HG03108 (cell line): ENCODE data around the gene TSPOAP1.

Experiments used
- ATAC-seq: cut with Tn5 transposase; IDR thresholded peaks from one replicate; pipeline ENCODE4 v1.9.1; 2021; ENCODE audit warnings: moderate library complexity; ENCODE audit not compliant: unreplicated experiment

TSPOAP1 gene

DNA sequence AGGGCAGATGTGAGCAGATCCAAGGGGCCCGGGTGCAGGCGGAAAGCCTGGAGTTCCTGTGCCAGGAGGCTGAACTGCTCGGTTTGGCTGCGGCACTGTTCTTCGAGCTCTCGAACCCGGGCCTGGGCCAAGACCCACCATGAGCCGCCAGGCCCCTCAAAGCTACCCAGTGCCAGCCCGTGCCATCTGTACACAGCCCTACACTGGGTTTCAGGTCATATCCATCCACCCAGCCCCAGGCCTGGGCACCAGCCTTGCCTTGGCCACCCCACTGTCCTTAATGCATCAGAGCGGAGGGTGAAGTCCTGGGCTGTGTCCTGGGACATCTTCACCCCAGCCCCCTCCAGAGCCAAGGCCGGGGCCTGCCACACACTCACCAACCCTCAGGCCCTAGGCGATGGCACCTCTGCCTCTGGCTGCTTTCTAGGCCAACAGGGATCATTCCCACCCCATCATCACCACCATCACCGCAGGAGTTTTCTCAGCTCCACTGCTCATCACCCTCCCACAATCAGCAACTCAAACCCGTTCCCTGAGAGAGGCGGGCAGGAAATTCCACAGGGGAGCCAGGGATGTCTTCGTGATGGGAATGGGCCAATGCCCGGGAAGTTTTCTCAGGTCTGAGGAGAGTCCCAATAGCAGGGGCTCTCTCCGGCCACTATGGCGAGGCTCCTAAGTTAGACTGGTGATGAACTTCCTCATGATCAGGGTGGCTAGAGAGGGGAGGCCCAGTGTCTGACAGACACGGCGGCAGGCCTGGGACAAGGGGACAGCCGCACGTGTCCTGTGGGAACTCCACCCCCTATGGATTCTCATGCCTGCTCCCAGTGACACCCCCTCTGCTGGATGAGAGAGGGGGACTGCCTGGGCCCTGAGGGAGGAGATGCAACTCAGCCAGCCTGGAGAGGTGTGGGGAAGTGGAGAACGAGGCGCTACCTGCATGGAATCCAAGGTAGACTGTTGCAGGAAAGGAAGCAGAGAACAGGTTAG, 9.1 kb downstream of the TSPOAP1 start:
- no peak for ATAC-seq

DNA sequence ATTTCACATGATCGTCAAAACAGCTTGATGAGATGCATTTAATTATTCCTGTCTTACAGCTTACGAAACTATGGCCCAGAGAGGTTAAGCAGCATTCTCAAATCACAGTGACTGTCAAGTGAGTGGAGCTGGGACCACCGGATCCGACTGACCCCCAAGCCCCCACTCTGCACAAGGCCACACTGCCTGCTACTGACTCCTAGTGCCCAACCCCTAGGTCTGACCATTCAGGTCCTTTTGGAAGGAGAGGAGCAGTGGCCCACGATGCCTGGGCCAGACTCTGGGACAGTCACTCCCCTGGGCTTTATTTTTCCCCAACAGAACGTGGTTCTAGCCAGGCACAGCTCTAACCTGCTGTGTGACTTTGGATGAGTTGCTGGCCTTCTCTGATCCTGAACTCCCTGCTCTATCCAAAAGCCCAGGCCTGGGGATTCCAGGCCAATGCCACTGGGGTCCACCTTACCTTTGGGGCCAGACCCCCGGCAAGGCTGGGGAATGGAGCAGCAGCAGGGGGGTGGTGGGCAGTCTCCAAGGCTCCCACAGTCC, 9.9 kb downstream of the TSPOAP1 start:
- ATAC-seq, result no peak

DNA sequence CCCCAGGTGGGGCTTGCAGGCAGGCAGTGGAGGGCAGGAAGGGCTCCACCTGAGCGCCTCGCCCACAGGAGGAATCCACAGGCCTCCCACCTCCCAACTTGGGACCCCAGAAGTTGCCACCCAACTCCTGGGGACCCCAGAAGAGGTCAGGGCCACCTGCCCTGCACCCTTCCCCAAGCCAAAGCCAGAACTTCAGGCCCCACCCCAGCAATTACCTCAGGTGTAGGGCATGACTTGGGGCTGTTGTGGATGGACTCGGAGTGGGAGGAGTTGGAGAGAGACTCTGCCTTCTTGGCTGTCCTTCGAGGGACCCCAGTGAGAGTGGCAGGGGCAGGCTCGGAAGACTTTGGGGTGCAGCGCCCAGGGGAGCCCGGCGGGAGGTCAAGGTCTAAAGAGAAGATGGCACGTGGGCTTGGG, 10.5 kb downstream of the TSPOAP1 start:
- ATAC-seq, result no peak

DNA sequence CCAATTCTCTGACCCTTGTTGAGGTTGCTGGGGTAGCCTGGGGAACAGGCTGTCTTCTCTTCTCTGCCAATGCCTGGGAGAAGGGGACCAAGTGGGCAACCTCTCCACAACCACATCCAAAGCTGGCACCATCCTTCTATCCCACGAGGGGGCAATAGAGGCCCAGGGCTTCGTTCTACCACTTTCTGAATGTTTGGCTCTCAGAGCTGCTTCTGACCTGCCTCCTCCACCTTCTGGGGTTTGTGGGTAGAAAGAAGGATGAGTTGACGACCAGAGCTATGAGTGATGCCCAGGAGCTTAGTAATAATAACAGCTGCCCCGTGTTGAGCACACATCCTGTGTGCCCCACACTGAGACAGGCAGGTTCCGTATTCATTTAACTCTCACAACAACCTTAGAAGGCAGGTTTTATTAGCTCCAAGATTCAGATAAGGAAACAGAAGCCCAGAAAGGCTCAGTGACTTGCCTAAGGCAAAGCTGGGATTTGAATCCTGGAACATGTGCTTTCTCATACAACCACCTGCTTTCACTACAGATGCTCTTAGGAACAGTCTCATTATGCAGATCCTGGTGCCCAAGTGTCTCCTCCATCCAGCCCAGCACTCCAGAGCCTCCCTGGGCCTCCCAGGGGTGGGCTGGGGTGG, 11.1 kb downstream of the TSPOAP1 start:
- ATAC-seq, result peak; percentile 66

DNA sequence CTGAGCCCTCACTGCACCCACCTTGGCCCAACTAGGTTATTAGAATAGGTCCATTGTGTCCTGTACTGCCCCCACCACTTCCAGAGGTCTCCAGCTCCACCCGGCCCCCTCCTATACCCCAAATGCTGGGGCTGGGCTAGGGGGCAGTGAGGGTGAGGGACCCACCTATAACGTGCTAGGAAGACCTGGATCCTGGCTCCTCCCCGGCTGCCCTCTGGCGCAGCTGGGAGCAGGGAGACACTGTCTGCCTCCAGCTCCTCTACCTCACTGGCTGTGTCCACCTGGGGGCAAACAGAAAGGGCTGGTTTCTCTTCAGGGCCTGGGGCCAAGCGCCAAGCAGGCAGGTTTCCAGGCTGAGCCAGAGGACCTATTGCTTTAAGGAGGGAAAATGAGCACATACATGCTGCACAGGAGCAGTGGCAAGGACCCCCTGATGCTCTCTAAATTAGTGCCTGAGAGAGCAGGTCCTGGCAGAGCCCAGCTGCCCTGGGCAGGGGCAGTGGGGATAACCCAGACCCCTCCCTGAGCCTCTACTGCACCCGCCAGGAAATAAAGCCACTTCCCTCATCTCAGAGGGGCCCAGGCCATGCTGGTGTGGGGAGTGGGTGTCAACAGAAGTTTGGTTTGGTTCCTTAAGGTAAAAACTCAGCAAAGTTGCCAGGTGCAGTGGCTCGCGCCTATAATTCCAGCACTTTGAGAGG, 12.2 kb downstream of the TSPOAP1 start:
- no peak for ATAC-seq

DNA sequence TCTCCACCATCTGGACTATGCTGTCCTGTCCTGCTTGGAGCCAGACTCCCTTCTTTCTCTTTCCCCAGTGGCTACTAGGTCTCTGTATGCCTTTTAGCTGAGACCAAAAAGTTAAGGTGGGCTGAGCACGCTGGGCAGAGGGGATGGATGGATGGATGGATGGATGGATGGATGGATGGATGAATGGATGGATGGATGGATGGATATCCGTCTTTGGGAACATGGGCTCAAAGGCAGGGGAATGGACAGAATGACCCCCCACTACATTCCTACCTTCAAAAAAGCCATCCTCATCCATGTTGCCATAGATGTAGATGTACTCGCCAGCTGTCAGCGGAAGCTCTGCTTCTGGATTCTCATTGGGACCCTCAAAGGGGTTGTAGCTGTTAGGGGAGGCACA, 12.8 kb downstream of the TSPOAP1 start:
- no peak for ATAC-seq

DNA sequence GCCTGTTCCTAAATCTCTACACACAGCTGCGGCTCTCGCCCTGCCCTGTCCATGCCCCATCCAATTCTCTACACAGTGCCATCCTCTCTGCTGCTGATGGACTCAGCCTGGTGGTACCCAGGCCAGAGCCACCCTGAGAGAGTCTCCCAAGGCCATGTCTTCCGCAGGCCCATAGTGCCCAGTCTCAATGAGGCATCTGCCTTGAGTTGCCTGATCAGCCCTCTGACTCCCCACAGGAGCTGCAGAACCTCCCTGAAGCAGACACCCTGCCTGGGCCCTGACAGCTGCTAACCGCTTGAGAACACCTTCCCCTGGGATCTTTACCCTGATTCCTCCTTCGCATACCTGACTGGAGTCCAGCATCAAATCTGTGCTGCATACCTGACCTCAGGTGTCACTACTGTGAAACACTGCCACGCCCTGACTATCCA, 13.3 kb downstream of the TSPOAP1 start:
- ATAC-seq, result no peak

DNA sequence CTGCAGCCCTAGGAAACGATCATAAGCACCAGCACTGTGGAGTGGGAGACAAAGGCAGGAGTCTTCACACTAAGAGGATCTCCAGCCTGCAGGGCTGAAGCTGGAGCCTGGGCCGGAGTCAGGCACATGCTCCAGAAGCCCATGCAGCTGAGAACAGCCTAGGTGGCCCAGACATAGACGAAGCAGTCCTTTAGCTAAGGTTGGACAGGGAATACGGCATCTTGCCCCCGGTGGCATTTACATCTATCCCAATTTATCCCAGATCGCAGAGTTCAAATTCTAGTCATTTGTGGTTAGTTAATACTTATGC, 13.9 kb downstream of the TSPOAP1 start:
- ATAC-seq, result no peak

DNA sequence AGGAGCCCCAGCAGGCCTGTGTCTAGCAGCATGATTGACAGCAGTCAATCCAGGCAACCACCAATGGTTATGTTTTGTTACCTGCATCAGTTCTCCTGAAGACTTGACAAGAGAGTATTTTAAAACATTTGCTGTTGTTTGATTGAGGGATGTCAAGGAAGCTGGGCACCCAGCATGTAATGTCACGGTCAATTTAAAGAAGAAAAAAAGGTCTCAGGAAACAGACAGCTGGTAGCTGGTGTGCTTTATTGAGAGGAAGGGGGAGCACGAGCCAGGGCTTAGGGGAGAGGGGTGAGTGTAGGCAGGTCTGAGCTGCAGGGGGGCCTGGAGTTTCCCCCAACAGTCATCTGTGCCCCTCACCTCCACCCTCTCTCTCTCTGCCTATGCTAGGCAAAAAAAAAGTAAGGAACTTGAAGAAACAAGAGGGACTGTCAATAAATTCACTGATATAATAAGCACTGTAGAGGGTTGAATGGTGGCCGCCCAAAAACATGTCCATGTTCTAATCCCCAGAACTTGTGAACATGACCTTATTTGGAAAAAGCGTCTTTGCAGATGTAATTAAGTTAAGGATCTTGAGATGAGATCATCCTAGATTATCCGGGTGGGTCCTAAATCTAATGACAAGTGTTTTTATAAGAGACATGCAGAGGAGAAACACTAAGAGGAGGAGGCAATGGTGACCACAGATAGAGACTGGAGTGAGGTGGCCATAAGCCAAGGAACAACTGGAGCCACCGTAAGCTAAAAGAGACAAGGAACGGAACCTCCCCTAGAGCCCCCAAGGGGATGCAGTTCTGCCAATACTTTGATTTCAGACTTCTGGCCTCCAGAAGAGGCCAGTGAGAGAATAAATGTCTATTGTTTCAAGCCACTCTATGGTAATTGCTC, 14.5 kb downstream of the TSPOAP1 start:
- no peak for ATAC-seq

DNA sequence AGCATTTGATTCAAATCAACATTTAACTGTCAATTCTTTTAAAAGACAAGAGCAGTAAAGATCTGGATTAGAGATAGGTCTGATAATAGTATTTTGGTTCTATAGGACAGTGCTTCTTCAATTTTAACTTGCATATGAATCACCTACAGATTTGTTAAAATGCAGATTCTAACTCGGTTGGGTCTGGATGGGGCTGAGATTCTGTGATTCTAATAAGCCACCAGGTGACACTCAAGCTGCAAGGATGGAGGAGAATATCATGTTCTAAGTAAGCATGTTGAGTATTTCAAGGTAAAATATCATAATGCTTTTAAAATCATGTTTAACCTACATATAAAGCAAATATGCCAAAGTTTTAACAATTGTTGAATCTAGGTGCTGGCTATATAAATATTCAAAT, 15.8 kb downstream of the TSPOAP1 start:
- ATAC-seq, result no peak

DNA sequence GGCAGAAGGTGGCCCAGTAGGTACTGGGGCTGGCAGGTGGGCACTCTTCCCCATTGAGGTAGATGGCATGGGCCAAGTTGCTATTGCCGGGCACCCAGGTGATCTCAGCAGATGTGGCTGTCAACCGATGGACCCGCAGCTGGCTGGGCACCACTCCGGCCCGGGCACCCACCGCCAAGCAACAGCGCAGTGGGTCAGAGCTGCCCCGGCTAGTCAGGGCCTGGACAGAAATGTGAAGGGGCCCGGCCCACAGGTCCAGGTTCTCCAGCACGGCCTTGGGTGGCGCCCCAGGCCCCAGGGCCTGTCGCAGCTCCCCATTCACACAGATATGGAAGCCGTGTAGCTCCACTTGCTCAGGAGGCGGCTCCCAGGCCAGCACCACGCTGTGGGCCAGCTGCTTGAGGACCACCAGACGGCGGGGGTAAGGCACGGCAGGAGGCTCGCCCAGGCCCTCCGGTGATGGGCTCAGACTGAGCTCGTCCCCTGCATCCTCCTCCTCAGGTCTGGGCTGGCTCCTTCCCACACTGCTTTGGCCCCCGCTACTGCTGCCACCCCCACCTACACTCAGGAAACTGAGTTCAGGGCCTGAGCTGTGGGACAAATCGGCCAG, 16.5 kb downstream of the TSPOAP1 start:
- ATAC-seq, result no peak

DNA sequence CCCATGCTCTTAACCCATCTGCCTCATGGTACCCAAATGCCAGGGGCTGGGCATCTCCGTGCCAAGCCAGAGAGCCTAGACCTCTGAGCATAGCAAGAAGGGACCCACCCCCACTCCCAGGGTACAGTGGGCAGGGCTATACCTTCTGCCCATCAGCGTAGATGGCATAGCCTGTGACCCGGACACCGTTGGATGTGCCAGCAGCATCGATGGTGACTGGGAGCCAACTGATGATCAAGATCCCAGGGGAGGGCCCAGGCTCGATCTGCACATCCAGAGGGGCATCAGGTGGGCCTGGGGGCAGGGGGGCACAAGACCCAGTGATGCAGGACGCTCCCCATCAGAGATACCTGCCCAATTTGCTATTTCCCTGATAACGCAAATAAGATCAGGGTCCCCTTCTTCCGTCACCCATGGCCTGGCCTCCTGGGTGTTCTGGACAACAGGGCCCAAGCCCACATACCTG, 17.1 kb downstream of the TSPOAP1 start:
- ATAC-seq, result no peak

DNA sequence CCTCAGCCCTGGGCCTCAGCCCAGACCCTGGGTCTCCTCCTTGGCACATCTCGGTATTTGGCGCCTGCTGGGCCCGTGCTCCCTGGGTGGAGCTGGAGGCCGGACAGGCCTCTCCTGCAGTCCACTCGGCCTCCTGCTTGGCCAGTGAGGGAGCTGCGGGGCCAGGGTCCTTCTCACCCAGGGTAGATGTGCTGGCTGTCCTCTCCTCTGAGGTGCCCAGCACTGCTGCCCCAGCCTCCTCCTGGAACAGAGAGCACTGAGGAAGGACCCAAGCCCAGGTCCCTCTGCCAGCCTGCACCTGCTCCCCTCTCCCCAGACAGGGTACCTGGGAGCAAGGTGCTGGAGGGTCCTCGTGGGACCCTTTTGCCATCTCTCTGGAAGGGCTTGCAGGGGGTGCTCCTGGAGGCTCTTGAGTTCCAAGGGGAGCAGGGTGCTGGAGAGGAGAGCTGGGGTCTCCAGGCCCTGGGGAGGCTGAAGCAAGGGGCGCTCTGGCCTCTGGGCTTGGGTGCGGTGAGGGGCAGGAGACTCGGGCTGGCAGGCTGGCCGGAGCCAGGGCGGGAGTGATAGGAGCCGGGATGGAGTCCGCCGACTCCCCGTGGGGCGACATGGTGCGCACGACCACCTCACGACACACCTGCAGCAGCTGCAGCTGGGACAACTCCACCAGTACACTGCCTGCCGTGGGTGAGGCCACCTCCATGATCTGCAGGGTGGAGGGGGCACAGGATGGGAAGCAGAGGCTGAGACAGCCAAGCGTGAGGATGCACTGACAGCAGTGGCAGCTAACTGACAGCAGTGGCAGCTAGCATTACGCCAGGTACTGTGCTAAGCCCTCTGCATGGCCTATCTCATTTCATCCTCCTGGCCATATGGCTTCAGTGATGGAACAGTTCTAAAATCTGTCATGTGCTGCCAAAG, 17.8 kb downstream of the TSPOAP1 start:
- no peak for ATAC-seq

DNA sequence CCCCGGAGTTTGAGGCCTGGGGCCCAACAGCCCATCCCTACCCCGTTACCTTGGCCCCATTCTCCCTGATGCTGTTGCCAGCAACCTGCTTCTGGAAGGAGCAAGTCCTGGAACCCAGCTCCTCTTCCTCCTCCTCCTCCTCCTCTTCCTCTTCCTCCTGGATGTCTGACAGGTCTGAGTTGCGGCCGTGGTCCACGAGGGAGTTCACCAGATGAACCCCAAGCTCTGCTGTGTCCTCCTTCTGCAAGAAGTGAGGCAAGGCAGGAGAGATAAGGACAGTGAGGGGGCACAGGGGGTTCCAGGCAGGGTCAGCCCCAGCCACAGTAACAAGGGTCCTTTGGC, 18.7 kb downstream of the TSPOAP1 start:
- ATAC-seq, result no peak

DNA sequence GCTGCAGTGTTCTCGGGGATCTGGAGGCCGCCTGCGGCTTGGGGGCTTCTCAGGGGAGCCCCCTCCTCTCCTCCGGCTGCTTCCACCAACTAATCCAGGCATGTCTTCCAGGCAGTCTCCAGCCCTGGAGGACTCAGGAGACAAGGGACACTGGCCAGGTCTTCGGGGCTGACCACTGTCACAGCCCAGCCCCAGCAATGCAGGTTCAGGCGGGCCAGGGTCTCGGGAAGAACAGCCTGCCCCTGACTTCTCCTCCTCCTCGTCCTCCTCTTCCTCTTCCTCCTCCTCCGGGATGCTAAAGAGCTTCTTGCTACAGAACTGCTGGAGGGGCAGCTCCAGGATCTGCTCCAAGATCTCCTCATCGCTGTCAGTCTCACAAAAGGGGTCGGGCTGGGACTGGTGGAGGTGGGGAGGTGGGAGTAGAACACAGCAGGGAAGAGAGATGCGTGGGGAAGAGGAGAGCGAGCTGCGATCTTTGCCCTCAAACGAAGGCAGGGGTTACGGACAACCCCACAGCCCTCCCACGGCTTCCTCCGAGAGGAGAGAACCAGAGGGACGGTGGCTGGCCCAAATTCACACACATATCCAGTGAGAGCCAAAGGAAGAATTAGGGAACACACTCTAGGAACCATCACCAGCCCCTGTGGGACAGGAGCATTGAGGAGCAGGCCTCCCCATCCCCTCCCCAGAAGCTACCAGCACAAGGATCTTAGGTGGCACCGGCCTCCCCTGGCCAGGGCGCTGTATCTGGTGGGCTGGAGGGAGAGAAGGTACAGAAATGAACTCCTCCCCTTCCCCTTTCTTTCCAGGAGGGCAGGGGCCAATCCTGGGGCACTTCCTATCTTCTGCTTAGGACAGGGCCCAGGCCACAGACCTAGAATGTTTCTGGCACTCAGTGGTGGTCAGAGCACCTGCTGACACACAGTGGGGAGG, 19.3 kb downstream of the TSPOAP1 start:
- ATAC-seq, result no peak

DNA sequence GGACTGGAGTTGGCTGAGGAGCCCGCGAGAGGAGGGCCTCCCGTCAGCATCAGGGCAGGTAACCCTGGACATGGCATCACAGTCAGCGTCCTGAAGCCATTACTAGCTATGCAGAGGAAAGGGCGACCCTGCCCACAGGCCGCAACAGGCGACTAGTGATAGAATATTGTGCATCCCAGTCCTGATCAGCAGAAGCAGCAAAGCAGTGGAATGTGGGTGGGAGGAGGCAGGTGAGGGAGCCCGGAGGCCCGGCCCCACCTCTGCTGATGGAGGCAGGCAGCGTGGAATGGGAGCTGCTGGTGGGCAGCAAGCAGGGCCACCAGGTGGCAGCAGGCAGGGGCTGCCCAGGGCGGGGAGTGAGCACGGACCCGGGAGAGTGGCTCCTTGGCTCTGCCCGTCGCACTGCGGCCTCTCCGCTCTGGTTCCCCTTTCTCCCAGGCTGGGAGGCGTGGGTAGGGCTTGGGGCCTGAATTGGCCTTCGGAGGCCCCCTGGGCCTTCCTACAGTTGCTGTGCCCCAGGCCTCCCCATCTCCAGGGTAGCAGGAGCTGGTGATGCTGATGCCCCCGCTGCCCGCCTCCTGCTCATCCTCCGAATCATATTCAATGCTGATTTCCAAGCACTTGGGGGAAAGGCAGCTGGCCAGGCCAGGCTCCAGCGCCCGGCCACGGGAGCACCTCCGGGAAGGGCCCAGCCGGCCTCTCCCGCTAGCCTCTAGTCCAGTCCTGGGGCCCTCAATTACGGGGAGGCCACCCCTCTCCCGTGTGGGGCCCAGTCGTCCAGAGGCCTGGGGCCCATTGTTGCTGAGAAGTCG, 20.2 kb downstream of the TSPOAP1 start:
- no peak for ATAC-seq
